Activated CD4-positive, alpha-beta T cell treated with anti-CD3 and anti-CD28 coated beads, Interleukin-2, Interleukin-6, amounts not matched to agents 100 ng/mL and 50 ng/mL, durations not matched to agents 16 hours and 8 hours (primary cell): ENCODE measurements around the gene PLA2G2D.
A peak's percentile ranks its signal among the peaks of the same experiment; 100 is the strongest.

Source experiments
- DNase-seq: peaks from one replicate; pipeline ENCODE4 v3.0.0-alpha.2; 2020

The PLA2G2D gene

DNA sequence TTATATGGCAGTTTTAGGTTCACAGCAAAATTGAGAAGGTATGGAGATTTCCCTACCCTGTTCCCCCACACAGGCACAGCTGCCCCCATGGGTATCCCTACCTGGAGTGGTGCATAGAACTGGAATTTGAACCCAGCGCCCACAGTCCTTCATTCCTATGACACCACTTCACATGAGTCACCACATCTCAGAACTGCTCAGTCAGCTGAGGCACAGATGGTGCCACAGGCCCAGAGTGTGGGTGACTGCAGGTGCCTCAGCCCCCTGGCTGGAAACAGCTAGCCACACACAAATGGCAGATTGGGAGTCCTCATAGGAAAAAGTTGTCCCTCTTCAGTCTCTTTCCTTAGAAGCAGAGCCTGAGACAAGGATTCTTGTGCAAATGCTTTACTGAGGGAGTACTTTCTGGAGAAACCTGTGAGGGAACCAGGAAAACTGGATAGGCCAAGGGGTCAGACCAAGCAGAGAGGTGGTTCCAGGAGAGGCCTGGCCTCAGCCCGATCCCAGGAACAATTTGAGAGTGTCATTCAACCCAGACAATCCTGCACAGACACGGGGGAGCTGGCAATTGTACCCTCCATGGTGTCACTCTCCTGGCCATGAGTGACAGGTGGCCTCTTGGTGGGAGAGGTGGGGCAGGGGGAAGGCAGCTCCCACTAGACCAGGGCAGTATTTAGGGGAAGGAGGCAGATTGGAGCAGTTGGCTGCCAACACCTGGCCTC, 6.9 kb downstream of the PLA2G2D start:
- DNase-seq = no peak

DNA sequence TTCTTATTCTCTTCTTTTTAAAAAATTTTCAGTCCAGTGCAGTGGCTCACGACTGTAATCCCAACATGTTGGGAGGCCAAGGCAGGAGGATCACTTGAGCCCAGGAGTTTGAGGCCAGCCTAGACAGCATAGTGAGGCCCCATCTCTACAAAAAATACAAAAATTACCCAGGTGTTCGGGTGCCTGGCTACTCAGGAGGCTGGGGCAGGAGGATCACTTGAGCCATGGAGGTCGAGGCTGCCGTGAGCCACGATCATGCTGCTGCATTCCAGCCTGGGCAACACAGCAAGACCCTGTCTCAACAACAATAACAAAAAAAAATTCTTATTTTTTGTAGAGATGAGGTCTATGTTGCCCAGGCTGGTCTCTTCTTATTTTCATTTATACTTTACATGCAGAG, 7.9 kb downstream of the PLA2G2D start:
- no peak for DNase-seq

DNA sequence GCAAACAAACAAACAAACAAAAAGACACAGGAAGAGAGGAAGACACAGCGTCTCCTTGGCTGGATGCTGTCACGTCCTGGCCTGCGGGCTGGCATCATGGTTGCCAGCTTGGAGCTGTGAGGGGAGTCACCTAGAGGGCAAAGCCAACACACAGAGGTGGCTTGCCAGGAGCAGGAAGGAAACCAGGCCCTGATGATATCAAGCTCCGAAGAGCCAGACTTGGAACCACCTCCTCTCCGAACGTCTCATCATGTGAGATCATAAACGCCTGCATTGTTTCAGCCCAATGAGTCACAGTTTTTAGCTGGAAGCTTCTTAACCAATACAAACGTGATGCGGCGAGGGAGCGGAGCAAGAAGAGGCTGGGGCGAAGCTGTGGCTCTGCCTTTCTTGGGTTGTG, 8.7 kb downstream of the PLA2G2D start:
- no peak for DNase-seq

DNA sequence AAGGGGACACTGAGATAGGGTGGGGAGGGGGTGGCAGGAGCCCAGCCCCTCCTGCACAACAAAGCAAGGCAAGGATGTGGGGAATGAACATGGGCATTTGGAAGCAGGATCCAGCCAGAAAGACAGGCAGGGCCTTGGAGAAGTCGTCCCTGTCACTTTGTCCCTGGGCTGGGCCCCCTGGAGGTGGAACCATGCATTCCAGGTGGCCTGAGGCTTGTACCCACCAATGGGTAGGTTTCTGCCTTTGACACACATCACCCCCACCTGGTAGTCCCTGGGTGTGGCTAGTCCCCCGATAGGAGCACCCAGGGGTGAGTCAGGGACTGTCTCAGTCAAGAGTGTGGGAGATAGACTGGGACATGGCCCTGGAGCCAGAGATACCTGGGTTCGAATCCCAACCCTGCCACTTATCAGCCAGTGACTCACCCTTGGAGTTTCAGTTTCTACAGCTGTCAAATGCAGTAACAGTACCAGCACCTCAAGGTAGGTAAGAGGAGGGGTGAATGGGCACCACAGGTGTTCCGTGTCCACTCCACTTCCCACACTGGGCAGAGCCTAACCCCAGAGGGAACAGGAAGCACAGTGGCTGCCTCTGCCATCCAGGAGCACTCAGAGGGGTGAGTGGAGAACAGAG, 10.0 kb downstream of the PLA2G2D start:
- no peak for DNase-seq

DNA sequence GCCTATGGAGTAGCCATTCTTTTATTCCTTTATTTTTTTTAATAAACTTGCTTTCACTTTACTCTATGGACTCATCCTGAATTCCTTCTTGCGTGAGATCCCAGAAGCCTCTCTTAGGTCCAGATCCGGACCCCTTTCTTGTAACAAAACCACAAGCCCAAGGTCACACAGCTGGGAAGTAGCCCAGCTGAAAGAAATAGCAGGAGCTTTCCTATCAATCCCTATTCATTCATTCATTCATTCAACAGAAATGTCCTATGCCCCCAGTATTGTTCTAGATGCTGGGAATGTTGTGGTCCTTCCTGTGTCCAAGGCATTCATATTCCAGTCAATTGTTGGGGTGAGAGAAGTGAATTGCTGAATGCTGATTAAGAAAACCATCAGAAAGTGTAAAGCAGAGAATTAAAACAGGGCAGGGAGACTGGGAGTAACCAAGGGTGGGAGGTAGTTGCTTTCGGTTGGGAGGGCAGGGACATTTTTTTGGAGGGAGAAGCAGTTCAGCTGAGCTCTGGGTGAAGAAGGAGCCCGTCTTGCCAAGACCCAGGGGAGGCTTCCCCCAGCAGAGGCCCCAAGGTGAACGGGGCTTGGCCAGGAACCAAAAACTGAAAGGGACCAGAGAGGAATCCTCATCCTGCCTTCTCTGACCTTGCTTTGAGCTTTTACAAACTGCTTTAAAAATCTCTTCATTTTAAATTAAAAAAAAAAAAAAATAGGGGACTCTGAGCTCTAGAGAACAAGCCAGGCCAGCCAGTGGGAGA, 10.8 kb downstream of the PLA2G2D start:
- DNase-seq = no peak

GRCh38 chr1:20107796-20108195, 11.5 kb downstream of the PLA2G2D start:
- no peak for DNase-seq

DNA sequence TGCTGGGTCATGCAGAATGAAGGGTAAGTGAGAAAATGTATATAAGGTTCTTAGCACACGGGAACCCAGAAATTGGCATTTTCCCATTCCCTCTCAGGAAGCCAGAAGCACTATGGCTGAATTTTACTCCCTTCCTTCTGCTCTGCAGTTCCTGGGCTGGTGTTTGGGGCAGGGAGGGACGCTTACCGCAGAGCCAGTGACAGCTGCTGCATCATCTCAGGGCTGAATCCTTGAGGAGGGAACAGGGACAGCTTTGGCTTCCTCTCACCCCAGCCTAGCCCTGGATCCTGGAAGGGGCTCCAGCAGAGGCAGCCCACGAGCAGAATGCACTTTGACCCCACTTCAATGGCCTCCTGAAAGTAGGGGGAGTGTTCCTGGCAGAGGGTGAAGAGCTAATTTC, 12.0 kb downstream of the PLA2G2D start:
- no peak for DNase-seq

GRCh38 chr1:20105856-20106255, 13.5 kb downstream of the PLA2G2D start:
- no peak for DNase-seq

DNA sequence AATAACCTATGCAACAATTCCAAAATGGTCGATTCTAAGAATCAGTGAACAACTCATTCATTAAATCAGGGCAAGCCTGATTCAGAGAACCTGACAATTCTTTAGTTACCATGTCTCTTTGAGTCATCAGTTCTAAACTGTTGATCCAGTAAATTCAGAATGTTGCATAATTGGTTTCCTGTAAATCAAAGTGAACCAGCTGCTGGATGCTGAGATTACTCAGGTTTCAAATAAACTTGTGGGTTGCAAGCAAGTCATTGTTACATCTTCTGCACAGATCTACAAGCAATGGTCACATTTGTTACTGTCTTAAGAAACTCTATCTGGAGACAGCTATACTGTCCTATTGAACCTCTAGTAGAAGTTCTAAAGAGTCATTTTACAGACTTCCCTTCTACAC, 16.5 kb downstream of the PLA2G2D start:
- DNase-seq = peak; percentile 76

- DNase-seq = peak; percentile 74
Measured at GRCh38 chr1:20100632-20101355, 18.5 kb downstream of the PLA2G2D start.

DNA sequence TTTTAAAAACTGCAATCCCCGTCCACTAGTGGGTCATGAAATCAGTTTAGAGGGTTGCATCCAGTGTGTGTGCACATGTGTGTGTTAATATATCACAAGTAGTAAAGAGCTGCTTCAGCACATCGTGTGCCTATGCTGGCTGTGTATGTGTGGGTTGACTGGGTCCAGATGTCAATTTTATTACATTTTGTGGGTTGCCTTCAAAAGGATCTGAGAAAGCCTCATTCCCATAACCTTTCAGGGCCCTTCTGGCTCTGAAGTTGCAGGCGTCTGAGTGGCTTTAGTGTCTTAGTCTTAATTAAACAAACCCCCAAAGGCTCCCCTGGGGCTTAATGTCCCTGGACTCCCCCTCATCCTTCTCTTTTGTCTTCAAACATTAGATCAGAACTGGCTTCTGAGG, 19.8 kb downstream of the PLA2G2D start:
- no peak for DNase-seq

- DNase-seq = no peak
Measured at GRCh38 chr1:20096840-20097447, 22.4 kb downstream of the PLA2G2D start.

- no peak for DNase-seq
Measured at GRCh38 chr1:20095564-20096434, 23.5 kb downstream of the PLA2G2D start.

DNA sequence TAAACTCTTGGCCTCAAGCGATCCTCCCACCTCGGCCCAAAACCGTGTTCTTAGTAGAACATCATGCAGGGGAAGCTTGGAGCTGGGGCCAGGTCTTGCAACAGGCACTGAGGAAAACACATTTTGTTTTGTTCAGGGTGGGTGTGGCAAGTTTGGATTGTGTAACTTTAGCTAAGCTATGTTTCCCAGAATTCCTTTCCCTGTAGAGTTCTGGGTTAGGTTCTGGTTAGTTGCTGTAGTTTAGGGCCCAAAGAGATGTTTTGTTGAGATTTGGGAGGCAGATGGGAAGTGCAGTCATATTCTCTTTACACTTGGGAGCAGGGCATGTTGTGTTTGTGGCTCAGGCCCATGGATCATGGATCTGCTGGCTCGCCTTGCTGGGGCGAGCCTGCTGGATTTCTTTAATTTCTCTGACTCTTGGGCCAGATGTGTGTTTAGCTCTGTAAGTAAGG, 25.4 kb downstream of the PLA2G2D start:
- no peak for DNase-seq

GRCh38 chr1:20093303-20093702, 26.0 kb downstream of the PLA2G2D start:
- no peak for DNase-seq

DNA sequence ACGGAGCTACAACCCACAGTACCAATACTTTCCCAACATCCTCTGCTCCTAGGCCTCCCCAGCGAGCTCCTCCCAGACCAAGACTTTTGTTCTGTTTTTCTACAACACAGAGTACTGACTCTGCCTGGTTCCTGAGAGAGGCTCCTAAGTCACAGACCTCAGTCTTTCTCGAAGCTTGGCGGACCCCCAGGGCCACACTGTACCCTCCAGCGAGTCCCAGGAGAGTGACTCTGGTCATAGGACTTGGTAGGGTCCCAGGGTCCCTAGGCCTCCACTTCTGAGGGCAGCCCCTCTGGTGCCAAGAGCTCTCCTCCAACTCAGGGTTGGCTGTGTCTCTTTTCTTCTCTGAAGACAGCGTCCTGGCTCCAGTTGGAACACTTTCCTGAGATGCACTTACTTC, 28.7 kb downstream of the PLA2G2D start:
- DNase-seq = no peak

DNA sequence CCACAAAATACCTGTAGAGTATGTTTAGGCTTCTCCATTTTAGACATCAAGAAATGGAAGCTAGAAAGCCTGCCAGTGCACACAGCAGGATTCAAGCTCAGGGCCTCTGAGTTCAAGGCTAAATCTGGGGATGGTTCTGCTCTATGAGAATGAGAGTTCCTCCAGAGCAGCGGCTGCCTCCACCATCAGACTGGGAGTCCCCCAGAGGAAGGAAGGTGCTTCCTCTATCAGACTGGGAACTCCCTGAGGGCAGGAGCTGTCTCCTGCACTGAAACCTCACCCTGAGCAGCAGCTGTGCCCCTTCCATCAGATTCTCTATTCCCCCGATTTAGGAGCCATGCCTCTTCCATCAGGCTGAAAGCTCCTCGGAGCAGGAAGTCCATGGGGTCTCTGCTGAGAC, 29.2 kb downstream of the PLA2G2D start:
- DNase-seq = no peak

DNA sequence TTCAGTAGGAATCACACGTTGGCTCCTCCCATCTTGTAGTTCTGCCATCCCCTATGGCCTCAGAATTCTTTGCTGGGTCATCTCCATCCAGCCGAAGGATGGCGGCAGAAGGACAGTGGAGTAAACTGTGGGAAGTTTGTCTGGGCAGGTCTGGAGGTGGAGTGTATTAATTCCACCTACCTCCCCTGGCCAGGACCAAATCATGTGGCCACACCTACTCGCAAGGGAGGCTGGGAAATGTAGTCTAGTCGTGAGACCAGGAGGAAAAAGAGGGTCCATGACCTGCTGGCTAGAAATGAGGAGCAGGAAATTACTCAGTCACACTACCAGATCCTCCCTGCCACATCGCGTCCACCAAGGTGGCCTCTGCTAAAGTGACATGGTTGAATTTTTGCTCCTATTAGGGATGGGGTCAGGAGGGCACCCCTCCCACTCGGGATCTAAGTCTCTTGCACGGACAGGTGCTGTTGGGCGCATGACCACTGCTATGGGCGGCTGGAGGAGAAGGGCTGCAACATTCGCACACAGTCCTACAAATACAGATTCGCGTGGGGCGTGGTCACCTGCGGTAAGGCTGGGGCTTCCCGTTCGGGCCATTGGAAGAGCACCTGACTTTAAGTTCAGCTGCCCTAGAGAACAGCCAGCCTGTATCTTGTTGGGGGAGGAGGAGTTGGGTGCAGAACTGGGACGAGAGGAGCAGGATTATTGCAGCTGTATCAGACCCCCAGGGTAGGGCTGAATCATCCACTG, 29.8 kb downstream of the PLA2G2D start:
- DNase-seq = no peak

DNA sequence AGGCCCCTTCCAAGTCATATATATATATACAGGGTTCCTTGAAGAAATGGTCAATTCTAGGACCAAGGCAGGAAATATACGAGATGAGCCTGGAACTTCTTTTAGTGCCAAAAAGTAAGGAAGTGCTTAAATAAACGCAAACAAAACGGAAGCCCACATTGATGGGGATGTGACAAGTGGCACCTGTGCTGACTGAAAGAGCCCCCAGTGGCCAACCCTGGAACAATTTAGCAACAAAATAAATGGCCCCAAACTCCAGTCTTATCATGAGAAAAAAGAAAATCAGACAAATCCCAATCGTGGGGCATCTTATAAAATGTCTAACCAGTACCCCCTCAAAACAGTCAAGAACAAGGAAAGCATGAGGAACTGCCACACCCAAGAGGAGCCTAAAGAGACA, 31.7 kb downstream of the PLA2G2D start:
- no peak for DNase-seq

GRCh38 chr1:20086800-20087199, 32.5 kb downstream of the PLA2G2D start:
- DNase-seq = no peak
